Measurements from ENCODE around the gene TTC39C.

Gene TTC39C

DNA sequence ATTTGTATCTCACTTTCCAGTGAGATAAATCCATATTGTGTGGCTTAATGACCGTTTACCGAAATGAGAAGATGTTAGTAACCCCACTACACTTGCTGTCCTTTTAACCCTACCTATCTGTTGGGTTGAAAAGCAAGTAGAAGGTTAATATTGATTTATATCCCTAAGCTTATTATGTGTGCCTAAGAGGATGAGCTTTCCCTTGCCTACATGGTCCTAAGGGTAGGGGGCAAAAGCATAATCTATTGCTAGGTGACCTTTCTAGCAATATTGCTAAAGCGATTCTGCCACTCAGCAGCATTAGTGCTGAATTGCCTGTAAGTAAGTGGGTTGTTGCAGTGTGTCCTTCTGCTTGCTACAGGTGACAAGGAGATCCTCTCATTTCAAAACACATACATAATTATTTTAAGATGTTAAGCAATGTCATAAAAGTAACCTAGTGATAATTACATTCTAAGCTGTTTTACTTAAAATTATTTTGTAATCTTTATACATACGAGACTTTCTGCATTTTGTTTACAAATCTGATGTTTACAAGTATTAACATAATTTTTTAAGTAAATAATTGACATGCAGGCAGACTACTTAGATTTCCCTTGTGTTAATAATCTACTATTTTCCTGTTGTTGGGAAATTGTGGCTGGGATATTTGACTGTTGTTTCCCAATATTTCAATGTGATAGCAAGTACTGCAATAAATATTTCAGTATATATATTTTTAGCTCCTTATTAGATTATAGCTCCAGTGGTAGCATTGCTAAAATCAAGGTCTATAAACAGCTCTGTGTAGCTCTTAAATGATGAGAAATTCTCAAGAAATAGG lies 75.2 kb downstream of the TTC39C start:
- DNase-seq, result no peak

DNA sequence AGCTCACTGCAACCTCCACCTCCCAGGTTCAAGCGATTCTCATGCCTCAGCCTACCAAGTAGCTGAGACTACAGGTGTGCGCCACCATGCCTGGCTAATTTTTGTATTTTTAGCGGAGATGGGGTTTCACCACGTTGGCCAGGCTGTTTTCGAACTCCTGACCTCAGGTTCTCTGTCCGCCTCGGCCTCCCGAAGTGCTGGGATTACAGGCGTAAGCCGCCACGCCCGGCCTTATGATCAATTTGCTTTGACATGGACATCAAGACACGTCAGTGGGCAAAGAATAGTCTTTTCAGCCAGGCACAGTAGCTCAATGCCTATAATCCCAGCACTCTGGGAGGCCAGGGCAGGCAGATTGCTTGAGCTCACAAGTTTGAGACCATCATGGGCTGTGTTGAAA lies 76.3 kb downstream of the TTC39C start:
- no peak for DNase-seq

DNA sequence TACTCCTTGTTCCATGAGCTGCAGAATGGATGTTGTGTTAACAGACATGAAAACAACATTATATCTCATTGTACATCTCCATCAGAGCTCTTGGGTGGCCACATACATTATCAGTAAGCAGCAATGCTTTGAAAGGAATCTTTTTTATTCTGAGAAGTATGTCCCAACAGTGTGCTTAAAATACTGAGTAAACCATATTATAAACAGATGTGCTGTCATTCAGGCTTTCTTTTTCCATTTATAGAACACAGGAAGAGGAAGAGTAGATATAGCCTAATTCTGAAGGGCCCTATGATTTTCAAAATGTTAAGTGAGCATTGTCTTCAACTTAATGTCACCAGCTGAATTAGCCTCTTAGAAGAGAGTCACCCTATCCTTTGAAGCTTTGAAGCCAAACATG lies 80.0 kb downstream of the TTC39C start:
- peak; percentile 11 for DNase-seq

DNA sequence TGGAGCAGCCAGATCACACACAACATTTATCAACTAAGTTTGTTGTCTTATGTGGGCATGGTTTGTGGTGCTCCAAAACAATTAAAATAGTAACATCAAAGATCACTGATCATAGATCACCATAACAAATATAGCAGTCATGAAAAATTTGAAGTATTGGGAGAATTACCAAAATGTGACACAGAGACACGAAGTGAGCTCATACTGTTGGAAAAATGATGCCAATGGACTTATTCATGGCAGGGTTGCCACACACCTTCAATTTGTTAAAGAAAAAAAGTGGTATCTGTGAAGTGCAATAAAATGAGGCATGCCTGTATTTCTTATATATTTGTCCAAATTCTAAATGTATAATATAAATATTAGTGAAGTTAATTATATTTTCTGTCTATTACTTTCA lies 81.4 kb downstream of the TTC39C start:
- DNase-seq, result no peak

DNA sequence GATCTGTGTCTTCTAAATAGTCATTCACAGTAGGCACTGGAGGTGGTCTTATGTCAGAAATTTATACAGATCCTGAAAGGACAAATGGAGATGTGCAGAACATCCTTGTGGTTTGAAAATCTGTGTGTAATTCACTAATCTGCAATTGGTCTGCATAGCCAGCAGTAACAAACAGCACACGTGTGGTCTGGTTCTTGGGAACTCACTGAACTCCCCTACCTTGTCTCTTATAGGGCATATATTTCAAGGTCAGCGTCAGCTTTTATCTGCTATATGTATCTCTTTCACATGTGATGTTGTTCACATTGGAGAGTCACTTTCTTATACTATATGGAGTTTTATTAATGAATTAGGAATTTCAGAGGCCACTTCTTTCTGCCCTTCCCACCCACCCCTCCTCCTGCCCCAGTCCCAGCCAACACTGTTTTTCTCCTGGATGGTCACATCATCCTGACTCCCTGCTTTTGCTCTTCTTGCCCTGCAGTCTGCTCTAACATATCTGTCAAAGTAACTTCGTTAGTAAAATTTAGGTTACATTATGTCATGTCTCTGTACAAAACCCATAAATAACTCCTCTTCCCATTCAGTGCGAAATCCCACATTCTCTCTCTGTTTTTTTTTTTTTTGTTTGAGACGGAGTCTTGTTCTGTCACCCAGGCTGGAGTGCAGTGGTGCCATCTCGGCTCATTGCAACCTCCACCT lies 88.9 kb downstream of the TTC39C start:
- no peak for DNase-seq

DNA sequence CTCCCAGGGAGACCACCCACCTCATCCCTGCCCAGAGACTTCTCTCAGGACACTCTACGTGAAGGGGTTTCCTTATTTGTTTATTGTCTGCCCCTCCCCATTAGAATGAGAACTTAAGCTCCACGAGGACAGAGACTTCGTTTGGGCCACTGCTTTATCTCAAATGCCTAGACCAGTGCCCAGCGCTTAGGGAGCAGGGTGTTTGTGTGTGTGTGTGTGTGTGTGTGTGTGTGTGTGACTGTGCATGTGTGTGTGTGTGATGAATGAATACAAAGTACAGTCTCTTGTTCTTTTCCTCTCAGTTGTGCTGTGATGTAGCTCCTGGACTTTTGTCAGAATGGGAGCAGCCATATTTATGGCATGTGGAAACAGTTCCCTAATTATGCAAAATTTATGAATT lies 89.9 kb downstream of the TTC39C start:
- no peak for DNase-seq

DNA sequence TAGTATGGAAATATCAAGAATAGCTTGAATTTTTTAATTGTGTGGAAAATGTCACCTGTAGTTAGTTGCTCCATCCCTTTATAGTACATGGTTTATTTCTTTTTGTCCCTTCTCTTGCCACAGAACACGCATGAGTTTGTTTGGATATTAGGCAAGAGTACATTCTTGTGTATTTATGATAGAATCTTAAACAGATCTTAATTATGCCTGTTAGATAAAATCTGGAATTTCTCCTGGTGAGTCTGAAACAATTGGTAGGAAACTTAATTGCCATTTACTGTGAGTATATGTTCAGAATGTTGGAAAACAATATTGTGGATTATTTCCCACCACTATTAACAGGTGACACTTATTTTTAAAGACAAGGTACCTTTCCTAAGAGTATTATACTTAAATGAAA lies 94.1 kb downstream of the TTC39C start:
- DNase-seq, result no peak

DNA sequence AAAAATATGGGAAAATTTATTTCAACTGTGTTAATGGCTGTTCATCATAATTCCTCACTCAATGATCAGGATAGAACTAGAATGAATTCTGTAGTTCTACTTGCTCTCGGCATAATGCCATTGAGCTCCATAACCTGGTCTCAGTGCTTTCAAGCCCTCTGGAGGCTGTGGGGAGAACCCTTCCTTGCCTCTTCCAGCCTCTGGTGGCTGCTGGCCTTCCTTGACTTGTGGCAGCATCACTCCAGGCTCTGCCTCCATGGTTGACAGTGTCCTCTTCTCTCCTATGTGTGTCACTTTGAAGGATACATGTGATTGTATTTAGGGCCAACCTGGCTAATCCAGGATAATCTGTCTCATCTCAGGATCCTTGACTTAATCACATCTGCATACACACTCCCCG lies 97.4 kb downstream of the TTC39C start:
- no peak for DNase-seq

DNA sequence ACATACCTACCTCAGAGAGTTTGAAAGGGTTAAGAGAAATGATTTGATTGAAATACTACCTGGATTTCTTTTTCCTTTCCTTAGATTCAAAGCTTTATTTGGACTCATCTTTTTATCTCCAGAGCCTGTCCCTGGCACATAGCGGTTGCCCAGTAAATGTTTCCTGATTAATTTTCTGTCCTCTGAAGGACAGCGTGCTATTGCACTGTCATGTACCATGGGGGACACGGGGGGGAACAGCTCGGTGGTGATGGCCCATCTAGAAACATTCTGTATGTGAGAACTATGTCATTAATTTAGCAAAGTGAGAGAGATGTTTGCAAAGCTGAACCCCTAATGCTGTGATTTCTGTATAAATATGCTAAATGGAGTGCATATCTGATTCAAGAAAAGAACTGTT lies 97.9 kb downstream of the TTC39C start:
- no peak for DNase-seq

DNA sequence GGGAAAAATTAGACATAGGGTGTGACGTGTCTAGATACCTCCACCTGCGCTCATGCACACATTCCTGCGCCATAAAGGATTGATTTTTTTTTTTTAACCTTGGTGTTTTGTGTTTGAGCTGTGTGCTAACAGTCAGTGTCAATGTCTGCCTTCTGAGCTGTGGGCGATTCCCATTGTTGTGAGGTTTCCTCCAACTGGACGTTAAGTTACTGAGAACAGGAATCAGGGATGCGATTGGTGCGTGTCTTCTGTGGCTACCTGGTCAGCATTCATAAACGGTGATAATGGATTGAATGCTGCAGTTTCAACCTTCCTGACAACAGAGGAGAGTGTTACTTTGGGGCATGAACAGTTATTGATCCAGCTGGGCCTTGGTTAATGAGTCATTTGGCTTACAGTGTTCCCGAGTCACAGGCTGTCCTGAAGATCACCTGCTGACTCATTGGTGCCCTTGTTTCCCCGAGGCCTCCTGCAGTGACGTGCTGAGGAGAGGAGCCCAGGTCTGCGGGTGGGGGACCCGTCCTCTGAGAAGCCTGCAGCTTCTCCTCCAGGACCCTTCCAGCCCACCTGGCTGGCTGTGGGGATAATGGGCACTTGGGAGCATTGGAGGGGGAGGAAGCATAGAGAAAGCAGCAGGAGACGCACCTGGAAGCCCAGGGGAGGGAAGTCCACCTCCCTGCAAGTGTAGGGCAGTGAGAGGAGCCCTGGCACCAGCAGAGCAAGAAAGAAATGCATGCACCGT lies 98.5 kb downstream of the TTC39C start:
- no peak for DNase-seq

DNA sequence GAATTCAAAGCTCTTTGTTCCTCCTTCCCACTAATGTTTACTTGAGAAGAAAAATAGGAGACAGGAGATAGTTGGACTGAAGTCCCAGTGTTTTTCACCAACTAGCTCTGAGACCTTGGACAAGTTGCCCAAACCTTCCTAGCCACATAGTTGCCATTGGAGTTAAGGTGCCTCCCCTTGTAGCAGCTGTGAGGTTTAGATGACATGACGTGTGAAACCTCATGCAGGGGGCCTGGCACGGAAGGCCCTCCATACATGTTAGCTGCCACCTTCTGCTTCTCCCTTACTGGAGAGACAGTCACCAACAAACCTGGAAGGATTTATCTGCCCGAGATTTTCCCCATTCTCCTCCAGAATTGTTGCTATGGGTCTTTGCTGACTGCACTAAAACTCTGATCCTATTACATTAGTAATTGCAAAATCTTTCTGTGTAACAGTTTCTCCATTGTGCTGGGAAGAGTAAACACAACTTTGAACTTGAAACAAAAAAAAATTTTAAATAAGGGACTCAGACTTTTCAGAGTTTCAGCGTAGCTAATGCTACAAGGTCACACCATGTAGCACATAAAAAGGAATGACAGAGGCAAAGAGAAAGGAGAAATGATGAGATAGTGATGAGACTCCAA lies 100.5 kb downstream of the TTC39C start:
- DNase-seq, result no peak

DNA sequence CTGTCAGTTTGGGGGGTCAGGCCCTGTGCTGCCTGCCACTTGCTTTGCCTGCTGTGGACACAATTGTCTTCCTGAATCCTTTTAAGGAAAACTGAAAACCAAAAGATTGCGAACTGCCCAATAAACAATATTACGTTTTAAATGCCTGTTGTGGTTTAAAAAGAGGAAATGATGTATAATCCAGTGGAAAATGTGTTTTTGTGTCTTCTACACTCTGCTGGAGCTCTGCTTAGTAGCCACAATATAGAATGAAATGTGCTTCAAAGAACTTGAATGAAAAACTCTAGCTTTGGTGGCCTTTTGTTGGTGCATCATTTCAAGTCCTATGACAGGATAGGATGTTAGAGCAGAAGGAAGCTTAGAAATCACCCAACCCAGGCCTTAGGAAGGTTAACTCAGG lies 101.1 kb downstream of the TTC39C start:
- DNase-seq, result peak; percentile 42

DNA sequence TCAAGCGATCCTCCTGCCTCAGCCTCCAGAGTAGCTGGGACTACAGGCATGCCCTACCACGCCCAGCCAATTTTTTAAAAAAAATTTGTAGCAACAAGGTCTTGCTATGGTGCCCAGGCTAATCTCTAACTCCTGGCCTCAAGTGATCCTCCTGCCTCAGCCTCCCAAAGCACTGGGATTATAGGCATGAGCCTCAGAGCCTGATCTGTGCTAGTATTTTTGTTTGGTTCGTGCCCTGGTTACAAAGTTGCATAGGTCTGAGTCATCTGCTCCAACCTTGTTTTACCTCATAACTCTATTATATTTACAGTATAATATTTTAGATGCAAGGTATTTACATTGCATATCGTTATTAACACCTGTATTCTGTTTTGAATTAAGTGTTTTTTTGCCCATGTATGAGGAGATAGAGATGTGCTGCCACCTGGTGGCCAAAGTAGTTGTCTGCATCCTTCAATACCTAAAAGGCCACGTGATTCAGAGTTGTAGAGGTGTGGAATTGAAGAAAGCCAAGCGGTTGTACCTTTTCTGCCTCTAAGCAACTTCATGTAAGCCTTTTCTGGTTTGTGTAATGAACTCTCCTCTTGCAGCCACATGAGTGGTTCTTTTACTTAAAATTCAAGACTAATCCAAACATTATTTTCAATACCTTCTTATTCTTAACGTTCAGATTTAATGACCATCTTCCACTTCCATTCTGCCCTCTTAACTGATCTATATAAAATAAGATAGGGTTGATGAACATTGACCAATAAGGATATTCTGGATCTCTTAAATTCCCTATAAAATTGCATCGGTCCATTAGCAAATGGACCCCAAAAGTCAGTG lies 104.4 kb downstream of the TTC39C start:
- peak; percentile 63 for DNase-seq

DNA sequence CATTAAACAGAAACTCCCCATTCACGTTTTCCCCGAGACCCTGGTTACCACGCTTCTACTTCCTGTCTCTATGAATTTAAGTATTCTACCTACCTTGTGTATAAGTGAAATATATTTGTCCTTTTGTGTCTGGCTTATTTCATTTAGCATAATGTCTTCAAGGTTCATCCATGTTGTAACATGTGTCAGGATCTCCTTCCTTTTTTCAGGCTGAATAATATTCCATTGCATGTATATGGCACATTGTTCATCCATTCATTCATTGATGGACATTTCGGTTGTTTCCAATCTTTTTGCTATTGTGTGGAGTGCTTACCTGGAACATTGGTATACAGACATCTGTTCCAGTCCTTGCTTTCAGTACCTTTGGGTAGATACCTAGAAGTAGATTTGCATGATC lies 106.1 kb downstream of the TTC39C start:
- DNase-seq, result no peak

DNA sequence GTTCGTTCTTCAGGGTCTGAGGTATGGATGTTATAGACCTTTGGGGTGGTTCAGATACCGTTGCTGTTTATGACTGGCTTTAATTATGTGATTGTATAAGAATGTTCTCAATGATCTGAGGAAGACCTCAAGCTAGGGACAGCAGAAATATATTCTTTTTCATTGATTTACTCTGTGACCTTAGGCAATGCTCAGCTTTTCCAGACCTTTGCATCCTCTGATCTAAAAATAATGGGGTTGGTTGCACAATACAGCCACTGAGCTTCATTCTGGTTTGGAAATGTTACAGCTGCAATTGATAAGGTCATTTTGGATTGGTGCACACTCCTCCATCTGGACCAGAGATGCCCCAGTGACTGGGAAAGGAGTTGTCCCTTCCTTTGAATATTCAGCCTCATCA lies 107.1 kb downstream of the TTC39C start:
- DNase-seq, result no peak

DNA sequence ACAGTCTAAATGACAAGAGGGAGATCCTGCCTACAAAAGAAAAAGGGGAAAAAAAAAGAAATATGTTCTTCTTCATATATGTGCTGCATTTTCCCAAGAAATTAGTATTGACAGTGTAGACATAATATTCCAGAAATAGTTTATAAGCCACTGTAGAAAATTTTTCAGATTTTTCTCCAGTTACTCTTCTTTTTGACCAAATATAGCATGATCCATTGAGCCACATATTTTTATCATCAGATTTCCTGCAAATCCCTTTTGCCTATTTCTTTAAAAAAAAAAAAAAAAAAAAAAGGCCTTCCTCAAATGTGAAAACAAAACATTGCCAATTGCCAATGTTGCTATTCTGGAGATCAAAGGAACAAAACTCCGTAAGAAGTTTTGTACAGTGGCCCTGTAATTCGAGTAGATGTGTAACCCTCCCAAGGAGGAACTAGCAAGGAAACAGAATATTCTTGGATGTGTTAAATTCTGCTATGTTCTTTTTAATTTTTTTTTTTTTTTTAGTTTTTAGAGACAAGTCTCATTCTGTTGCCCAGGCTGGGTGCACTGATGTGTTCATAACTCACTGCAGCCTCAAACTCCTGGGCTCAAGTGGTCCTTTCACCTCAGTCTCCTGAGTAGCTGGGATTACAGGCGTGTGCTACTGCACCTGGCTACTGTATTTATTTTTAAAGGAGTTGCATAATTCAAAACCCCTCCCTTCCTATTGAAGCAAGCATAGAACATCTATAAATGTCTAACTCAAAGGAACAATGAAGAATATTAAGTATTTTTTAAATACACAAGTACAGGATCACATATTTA lies 111.8 kb downstream of the TTC39C start:
- DNase-seq, result no peak

DNA sequence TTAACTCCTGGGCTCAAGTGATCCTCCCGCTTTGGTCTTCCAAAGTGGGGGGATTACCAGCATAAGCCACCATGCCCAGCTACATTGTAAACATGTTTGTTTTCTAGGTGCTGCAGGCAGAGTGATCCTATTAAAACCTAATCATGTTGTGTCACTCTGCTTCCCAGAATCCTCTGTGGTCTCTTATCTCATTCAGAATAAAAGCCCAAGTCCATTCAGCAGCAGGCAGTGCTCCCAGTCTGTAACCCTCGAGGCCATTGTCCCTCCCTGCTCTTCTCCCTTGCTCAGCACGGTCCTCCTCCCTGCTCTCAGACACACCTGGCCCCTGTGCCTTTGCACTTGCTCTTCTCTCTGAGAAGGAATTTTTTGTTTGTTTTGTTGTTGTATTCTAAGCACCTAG lies 113.2 kb downstream of the TTC39C start:
- no peak for DNase-seq

DNA sequence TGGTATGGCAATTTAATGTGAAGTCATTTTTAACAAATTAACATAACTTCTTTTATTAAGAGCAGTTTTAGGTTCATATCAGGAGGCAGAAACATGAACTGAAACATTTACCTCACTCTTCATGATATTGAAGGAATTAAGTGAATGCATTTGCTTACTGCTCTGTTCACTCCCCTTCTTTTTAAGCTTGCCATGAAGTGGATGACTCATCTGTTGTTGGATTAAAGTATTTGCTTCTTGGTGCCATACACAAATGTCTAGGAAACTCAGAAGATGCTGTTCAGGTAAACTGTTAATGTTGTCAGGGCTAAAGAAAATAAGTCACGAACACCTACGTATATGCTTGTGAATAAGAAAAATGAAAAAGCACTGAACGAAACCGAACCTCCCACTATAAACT lies 114.1 kb downstream of the TTC39C start:
- no peak for DNase-seq

DNA sequence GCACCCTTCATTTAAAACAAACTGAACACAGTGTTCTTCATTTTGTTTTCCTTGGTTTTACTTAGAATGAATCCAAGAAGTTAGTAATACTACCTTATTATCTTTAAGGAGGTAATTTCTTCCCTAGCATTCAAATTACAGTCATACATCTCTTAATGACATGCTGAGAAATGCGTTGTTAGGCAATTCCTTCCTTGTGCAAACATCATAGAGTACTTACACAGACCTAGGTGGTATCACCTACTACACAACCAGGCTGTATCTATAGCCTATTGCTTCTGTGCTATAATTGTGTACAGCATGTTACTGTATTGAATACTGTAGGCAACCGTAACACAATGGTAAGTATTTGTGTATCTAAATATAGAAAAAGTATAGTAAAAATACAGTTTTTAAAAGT lies 115.9 kb downstream of the TTC39C start:
- no peak for DNase-seq

DNA sequence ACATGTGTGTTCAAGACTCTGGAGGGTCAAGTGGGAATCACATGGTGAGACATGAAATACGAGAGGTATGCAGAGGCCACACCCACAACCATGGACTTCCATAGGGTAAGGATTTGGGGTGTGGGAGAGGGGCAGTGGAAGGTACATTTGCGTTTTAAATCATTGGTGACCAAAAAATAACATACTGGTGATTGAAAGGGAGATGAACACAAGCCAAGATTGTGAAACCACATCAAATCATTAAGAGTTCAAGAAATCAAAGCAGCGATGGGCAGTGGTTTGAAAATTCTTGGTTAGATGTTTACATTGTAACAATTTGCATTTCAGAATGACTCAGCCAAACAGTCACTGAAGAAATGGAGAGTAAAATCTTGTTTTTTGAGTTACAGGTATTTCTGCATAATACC lies 122.4 kb downstream of the TTC39C start:
- no peak for DNase-seq

DNA sequence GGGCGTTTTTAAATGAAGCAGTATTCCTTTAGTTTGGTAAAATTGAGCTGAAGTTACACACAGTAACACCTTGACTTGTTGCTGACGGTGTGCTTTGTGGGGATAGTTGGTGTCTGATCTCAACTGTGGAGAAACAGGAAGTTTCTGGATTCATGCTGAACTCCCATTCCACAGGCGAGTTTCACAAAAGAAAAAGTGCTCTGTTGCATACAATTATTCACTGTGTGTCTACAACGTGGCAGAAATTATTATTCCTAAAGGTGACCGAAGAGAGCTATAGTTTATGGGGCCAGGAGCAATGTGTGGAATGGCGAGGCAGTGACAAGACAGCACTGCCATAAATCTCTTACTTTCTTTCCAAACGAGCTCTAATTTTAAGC lies 123.8 kb downstream of the TTC39C start:
- DNase-seq, result peak; percentile 46

Measured in inflammatory macrophage treated with lipopolysaccharide for 4 hours (primary cell).